Trophoblast cell (in vitro differentiated cells and primary cell): ENCODE data around the gene GFOD1.
A peak's percentile ranks its signal among the peaks of the same experiment; 100 is the strongest.

ENCODE experiments used
- DNase-seq, 2 donors: peaks; one replicate each; pipeline ENCODE4 v3.0.0-alpha.2; 2016
- H2AFZ ChIP-seq: 2 replicates; pipeline ENCODE4 v1.6.1; 2013; ENCODE audit warnings: low read length, moderate library complexity, mild to moderate bottlenecking; ENCODE audit not compliant: insufficient read depth, poor library complexity
- H2AK5ac ChIP-seq: 2 replicates; pipeline ENCODE4 v1.6.1; 2013; ENCODE audit warnings: mild to moderate bottlenecking, low read length
- H2BK120ac ChIP-seq: 2 replicates; pipeline ENCODE4 v1.6.1; 2013; ENCODE audit warnings: low read length, mild to moderate bottlenecking, moderate library complexity; ENCODE audit not compliant: insufficient read depth, poor library complexity
- H2BK12ac ChIP-seq: 2 replicates; pipeline ENCODE4 v1.6.1; 2013; ENCODE audit warnings: mild to moderate bottlenecking, low read length, moderate library complexity
- H2BK5ac ChIP-seq: 2 replicates; pipeline ENCODE4 v1.6.1; 2013; ENCODE audit warnings: low read length, low read depth, moderate library complexity, mild to moderate bottlenecking; ENCODE audit not compliant: poor library complexity
- H3K14ac ChIP-seq: 2 replicates; pipeline ENCODE4 v1.6.1; 2013; ENCODE audit warnings: mild to moderate bottlenecking, low read length
- H3K18ac ChIP-seq: 2 replicates; pipeline ENCODE4 v1.6.1; 2013; ENCODE audit warnings: mild to moderate bottlenecking, low read length
- H3K23ac ChIP-seq: 2 replicates; pipeline ENCODE4 v1.6.1; 2013; ENCODE audit warnings: low read length
- H3K27ac ChIP-seq: 2 replicates; pipeline ENCODE4 v1.5.1; 2013; ENCODE audit warnings: low read depth, mild to moderate bottlenecking, inconsistent platforms, low read length, moderate library complexity
- H3K27me3 ChIP-seq: 2 replicates; pipeline ENCODE4 v1.6.1; 2013; ENCODE audit warnings: inconsistent platforms, mild to moderate bottlenecking, low read length, moderate library complexity; ENCODE audit not compliant: insufficient read depth
- H3K36me3 ChIP-seq, 2 experiments: 1 replicate in 1 of 2; 2 replicates in 1 of 2; pipeline ENCODE4 v1.6.1; 2013; ENCODE audit warnings: low read length in 2 of 2, mild to moderate bottlenecking in 2 of 2, moderate library complexity in 1 of 2; ENCODE audit not compliant: insufficient read depth in 2 of 2, control insufficient read depth in 1 of 2
- H3K4ac ChIP-seq: 2 replicates; pipeline ENCODE4 v1.6.1; 2013; ENCODE audit warnings: low read depth, mild to moderate bottlenecking, low read length, moderate library complexity
- H3K4me1 ChIP-seq, 2 experiments: 1 replicate in 1 of 2; 2 replicates in 1 of 2; pipeline ENCODE4 v1.6.1; 2013; ENCODE audit warnings: low read length in 2 of 2, mild to moderate bottlenecking in 2 of 2, moderate library complexity in 1 of 2; ENCODE audit not compliant: insufficient read depth in 2 of 2, control insufficient read depth in 1 of 2
- H3K4me2 ChIP-seq: 2 replicates; pipeline ENCODE4 v1.6.1; 2013; ENCODE audit warnings: inconsistent platforms, mild to moderate bottlenecking, low read length, moderate library complexity
- H3K4me3 ChIP-seq: 2 replicates; pipeline ENCODE4 v1.5.1; 2013; ENCODE audit warnings: mild to moderate bottlenecking, low read depth, low read length, inconsistent platforms
- H3K79me1 ChIP-seq: one replicate; pipeline ENCODE4 v1.6.1; 2013; ENCODE audit warnings: low read length
- H3K79me2 ChIP-seq: 2 replicates; pipeline ENCODE4 v1.6.1; 2013; ENCODE audit warnings: low read length, mild to moderate bottlenecking; ENCODE audit not compliant: control insufficient read depth, insufficient read depth, poor library complexity
- H3K9ac ChIP-seq: 2 replicates; pipeline ENCODE4 v1.6.1; 2013; ENCODE audit warnings: mild to moderate bottlenecking, low read length
- H3K9me3 ChIP-seq: 2 replicates; pipeline ENCODE4 v1.6.1; 2013; ENCODE audit warnings: low read depth, mild to moderate bottlenecking, control low read depth, inconsistent platforms, low read length; ENCODE audit not compliant: insufficient read depth
- H4K12ac ChIP-seq: 2 replicates; pipeline ENCODE4 v1.6.1; 2013; ENCODE audit warnings: low read depth, mild to moderate bottlenecking, low read length, moderate library complexity
- H4K8ac ChIP-seq: 2 replicates; pipeline ENCODE4 v1.6.1; 2013; ENCODE audit warnings: low read depth, mild to moderate bottlenecking, low read length, moderate library complexity
- H4K91ac ChIP-seq: one replicate; pipeline ENCODE4 v1.6.1; 2013; ENCODE audit warnings: low read depth, mild to moderate bottlenecking, low read length, moderate library complexity
- WGBS: extraction: QIAGEN DNeasy Blood & Tissue Kit; methylation state at CpG from one replicate; pipeline ENCODE4 v1.1.7; 2013; ENCODE audit warnings: missing lambda C conversion rate; ENCODE audit not compliant: insufficient read length, insufficient coverage; ENCODE audit errors: extremely low coverage; 5-methylcytosine and 5-hydroxymethylcytosine counted together

The GFOD1 gene

DNA sequence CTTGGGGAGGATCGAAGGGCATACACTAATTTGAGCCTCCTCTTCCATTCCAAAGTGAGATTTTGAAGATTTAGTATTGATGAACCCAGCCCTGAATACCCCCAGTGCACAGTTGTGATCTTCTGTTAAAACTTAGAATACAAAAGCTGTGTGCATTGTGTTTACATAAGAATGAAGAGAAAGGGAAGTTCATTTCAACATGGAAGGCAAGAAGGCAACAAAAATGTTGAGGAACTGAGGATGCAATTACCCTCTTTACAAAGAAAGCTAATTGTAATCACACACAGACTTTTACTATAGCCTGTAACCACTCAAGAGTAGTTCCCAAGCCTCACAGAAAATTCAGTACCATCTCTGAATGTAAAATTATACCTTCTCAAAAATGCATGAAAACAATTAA is 49.3 kb downstream of the GFOD1 start:
- Histone ChIP-seq H4K91ac (no peak overlapping the region), H3K36me3 (no peaks in the 10 kb centered on the region), H3K4me1 (no peaks in the 10 kb centered on the region), H4K12ac (no peak overlapping the region), H3K79me1 (no peaks in the 10 kb centered on the region), H2AFZ (no peak overlapping the region), H3K79me2 (no peaks in the 10 kb centered on the region), H2BK5ac (no peak overlapping the region), H3K4me3 (no peak overlapping the region), H4K8ac (no peak overlapping the region), H2BK12ac (no peak overlapping the region), H3K18ac (no peak overlapping the region), H3K14ac (no peak overlapping the region), H3K27ac (no peak overlapping the region), H3K9ac (no peak overlapping the region), H2AK5ac (no peak overlapping the region), H3K4ac (no peak overlapping the region), H2BK120ac (no peak overlapping the region), H3K9me3 (no peaks in the 10 kb centered on the region), H3K4me2 (no peak overlapping the region), H3K27me3 (no peaks in the 10 kb centered on the region), H3K23ac (no peak overlapping the region)
- WGBS: no CpG with 5 or more reads among the region's 1 CpG
- DNase-seq: no peak

- Histone ChIP-seq H3K27me3 (no peaks in the 10 kb centered on the region), H3K79me1 (no peaks in the 10 kb centered on the region), H4K91ac (no peak overlapping the region), H3K18ac (no peak overlapping the region), H3K4me2 (no peak overlapping the region), H3K9me3 (no peaks in the 10 kb centered on the region), H3K27ac (no peak overlapping the region), H3K79me2 (no peaks in the 10 kb centered on the region), H2BK12ac (no peak overlapping the region), H3K4ac (no peak overlapping the region), H3K23ac (no peak overlapping the region), H2BK5ac (no peak overlapping the region), H4K8ac (no peak overlapping the region), H3K14ac (no peak overlapping the region), H4K12ac (no peak overlapping the region), H2AK5ac (no peak overlapping the region), H3K4me1 (no peaks in the 10 kb centered on the region), H3K4me3 (no peak overlapping the region), H2AFZ (no peak overlapping the region), H3K9ac (no peak overlapping the region), H2BK120ac (no peak overlapping the region), H3K36me3 (no peaks in the 10 kb centered on the region)
- no CpG with 5 or more reads among the region's 3 CpGs for WGBS
- peak in 1 of 2 donors; percentile 26 for DNase-seq
Observed at GRCh38 chr6:13437218-13437996, 50.0 kb downstream of the GFOD1 start.

- Histone ChIP-seq H3K14ac (no peak overlapping the region), H4K8ac (no peak overlapping the region), H2BK12ac (no peak overlapping the region), H2BK5ac (no peak overlapping the region), H3K4me2 (no peak overlapping the region), H2AFZ (no peak overlapping the region), H2BK120ac (no peak overlapping the region), H4K91ac (no peak overlapping the region), H3K27ac (no peak overlapping the region), H3K79me2 (no peaks in the 10 kb centered on the region), H4K12ac (no peak overlapping the region), H3K4me1 (no peaks in the 10 kb centered on the region), H3K23ac (no peak overlapping the region), H3K4ac (no peak overlapping the region), H3K9ac (no peak overlapping the region), H3K18ac (no peak overlapping the region), H3K36me3 (no peaks in the 10 kb centered on the region), H2AK5ac (no peak overlapping the region), H3K9me3 (no peaks in the 10 kb centered on the region), H3K4me3 (no peak overlapping the region), H3K27me3 (no peaks in the 10 kb centered on the region), H3K79me1 (no peaks in the 10 kb centered on the region)
- no peak for DNase-seq
- no CpG with 5 or more reads among the region's 7 CpGs for WGBS
Observed at GRCh38 chr6:13436399-13437217, 50.8 kb downstream of the GFOD1 start.

GRCh38 chr6:13435477-13436246 is 51.7 kb downstream of the GFOD1 start:
- H4K91ac ChIP-seq: no peak overlapping the region

More at GRCh38 chr6:13435477-13436246, 51.7 kb downstream of the GFOD1 start:
- Histone ChIP-seq H2AK5ac (no peak overlapping the region), H2BK12ac (no peak overlapping the region), H3K27me3 (no peaks in the 10 kb centered on the region), H4K12ac (no peak overlapping the region), H3K27ac (no peak overlapping the region), H3K14ac (no peak overlapping the region), H3K23ac (no peak overlapping the region), H2BK120ac (no peak overlapping the region), H3K36me3 (no peaks in the 10 kb centered on the region), H3K4me3 (no peak overlapping the region), H3K4me1 (no peaks in the 10 kb centered on the region), H3K9me3 (no peaks in the 10 kb centered on the region), H3K9ac (no peak overlapping the region), H3K4me2 (no peak overlapping the region), H3K79me1 (no peaks in the 10 kb centered on the region), H4K8ac (no peak overlapping the region), H2AFZ (no peak overlapping the region), H3K79me2 (no peaks in the 10 kb centered on the region), H3K4ac (no peak overlapping the region), H3K18ac (no peak overlapping the region), H2BK5ac (no peak overlapping the region)
- no peak for DNase-seq
- WGBS: no CpG with 5 or more reads among the region's 4 CpGs
